Measurements from ENCODE around the gene ZNF716.
"Not testable (repeated sequence)": the region's sequence is repeated elsewhere in the genome, so short reads cannot be mapped to it uniquely, and the experiment has no call there.

The ZNF716 gene

DNA sequence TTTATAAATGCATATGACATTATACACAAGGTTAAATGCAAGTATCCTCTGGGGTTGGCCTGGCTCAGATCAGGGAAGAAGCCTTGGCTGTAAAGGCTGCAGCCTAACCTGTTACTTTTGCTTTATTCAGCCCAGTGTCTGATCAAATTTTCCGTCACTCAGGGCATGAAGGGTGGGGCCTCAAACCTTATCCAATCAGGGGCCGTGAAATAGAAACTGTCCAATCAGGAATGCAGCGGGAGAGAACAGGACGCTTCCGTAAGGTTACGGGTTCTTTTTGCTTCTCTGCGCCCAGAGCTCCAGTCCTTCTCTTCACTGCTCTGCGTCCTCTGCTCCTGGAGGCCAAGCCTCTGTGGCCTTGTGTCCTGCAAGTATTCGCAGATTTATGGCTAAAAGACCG, at the start of gene ZNF716:
TSS of gene ZNF716 (plus strand) at position 274 of the 400 bp plus-strand sequence. CDS start at position 386, 112 bp downstream.
- no peak for DNase-seq

DNA sequence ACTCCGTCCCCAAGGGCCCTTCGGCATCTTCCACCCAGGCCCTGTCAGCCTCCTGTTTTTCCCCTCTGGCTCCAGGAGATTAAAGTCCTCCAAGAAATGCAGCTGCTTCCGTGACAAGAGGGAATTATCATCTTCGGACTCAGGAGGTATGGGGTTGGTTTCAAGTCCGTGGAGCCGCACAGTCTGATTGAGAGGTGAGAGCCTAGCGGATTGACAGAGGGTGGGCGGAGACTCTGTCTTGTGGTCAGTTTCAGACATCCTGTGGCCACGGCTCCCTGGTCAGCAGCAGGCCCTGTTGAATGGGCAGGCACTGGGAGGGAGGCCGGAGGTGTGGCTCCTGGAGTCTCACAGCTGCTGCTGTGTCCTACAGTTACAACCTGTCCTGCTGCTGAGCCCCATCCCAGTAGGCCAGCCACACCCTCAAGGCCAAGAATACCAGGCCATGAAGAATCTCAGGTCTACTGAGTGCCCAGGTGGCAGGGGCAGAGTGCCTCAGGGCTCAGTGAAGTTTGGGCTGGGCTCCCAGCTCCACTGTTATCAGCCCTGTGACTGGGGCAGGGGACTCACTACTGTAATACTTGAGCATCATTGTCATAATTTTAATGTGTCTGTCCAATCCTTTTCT, 49.3 kb upstream of the ZNF716 start:
- DNase-seq = no peak

GRCh38 chr7:57403051-57403450, 46.9 kb upstream of the ZNF716 start:
- not testable (repeated sequence) for DNase-seq

GRCh38 chr7:57403601-57404342, 46.2 kb upstream of the ZNF716 start:
- DNase-seq = no peak

- DNase-seq = no peak
Measured at GRCh38 chr7:57404343-57404966, 45.5 kb upstream of the ZNF716 start.

DNA sequence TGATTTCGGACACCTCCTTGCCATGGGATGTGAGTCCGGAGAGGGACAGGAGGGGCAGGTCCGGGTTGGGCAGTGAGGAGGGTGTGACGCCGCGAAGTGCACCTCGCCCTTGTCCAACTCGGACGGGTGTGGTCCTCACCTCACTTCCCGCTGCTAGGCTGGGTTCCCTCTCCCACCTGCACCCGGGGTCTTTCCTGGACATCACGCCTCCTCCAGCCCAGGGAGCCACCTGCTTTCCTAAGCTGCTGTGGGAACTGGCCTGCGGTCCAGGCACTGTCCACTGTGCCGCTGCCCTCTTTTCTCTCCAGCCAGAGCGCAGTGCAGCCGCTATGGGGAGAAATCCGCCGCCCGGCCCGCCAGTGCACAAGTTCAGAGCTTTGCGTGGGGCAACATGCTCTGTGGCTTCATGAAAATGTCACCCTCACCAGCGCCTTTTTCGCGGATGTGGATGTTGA, 45.0 kb upstream of the ZNF716 start:
- no peak for DNase-seq

DNA sequence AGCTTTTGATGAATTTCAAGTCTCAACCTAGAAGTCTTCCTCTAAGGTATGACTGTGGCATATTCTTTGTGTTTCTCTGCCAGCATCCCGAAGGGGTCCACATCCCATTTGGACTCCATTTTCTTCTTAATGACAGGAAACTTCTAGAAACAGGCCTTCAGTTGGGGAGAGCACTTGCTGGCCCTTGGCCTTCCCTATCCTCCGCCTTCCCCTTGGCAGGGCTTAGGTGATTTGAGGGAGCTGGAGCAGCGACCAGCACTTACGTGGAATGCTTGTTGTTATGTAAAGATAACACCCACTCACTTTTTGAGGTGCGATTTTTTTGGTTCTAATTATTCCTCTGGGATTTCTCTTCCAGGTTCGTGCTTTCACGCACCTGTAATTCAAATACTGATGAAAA, 42.9 kb upstream of the ZNF716 start:
- no peak for DNase-seq

- no peak for DNase-seq
Measured at GRCh38 chr7:57412168-57412567, 37.8 kb upstream of the ZNF716 start.

DNA sequence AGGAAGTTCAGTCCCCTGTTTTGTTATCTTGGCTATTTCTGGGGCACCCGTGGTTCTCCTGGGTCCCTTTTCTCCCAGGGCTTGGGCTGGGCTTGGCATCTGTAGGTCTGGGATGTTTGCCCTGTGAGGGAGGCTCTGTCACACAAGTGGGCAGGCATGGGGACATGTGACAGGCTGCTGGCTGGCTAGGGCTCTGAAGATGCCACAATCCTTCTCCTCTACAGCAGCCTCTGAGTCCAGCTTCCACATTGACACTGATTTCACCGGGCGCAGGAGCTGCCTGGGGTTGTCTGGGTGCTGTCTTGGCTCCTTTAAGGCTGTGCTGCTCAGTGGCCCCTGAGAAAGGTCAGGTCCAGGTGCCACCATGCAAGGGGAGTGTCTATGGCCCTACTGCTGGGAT, 37.4 kb upstream of the ZNF716 start:
- DNase-seq = no peak

DNA sequence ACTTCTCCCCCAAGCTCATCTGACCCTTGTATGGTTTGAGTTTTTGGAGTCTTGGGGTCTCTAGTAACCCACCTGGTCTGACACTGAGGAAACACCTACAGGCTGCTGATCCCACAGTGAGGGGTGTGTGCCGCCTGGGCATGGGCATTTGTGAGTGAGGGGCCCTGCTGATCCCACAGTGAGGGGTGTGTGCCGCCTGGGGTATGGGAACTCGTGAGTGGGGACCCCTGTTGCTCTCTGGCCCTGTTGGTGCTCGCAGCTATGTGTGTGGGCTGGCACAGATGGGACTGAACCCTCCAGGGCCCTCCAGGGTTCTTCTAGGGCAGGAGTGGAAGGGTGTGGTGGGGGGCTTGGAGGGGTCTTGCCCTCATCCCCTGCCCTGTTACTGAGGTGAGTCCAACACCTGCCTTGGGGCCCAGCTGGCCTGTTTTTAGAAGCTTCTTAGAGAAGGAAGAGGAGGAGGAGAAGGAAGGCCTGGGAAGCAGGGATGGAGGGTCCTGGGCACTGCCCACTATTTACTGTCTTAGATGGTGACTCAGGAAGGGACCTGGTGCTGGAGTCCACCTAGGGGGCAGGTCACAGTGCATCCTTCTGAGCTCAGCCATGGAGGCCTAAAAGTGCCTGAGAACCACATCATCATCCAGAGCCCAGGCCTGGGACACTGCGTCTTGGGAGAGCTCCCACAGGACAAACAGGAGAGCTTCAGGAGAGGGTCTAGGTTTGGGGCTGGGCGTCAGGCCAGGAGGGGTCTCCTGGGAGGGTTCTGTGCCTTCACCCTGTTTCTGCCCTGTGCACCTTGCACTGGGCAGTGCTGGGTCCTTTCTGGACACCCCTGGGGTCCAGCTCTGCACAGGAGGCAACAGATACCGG, 36.2 kb upstream of the ZNF716 start:
- no peak for DNase-seq

- no peak for DNase-seq
Measured at GRCh38 chr7:57414415-57414814, 35.6 kb upstream of the ZNF716 start.

DNA sequence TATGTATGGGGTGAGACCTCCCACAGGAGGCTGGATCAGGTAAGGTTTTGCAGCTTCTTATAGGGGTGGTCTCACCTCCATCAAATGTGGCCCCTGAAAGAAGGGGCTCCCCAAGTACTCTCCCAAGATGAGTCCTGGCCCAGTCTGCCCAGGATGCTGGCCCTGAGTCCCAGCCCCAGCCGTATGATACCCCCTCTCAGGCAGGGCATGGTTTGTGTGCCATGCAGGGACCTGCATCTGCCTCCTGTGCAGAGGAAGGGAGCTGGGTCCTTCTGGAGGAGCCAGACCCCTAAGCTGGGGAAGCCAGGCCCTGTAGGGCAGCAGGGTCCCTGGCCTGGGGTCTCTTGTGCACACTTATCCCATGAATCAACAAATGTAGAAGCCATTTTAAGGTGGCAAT, 35.1 kb upstream of the ZNF716 start:
- no peak for DNase-seq

DNA sequence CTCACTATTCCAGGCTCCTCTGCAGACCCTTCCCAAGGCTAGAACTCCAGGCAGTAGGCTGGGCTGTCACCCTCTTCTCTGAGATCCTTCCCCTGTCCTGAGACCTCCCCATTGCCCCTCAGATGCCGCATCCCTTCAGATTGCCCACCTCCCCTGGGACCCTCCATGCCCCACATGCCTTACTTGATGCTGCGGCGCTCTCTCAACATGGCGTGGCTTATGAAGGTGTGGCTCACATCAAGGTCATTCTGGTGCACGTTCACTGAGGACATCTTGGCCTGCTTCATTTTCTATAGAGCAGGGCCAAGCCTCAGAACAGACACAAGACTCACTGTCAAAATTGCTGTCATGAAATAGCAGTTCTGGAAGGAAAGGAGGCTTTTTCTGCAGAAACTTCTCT, 34.7 kb upstream of the ZNF716 start:
- DNase-seq = no peak

GRCh38 chr7:57415730-57416129, 34.2 kb upstream of the ZNF716 start:
- no peak for DNase-seq

DNA sequence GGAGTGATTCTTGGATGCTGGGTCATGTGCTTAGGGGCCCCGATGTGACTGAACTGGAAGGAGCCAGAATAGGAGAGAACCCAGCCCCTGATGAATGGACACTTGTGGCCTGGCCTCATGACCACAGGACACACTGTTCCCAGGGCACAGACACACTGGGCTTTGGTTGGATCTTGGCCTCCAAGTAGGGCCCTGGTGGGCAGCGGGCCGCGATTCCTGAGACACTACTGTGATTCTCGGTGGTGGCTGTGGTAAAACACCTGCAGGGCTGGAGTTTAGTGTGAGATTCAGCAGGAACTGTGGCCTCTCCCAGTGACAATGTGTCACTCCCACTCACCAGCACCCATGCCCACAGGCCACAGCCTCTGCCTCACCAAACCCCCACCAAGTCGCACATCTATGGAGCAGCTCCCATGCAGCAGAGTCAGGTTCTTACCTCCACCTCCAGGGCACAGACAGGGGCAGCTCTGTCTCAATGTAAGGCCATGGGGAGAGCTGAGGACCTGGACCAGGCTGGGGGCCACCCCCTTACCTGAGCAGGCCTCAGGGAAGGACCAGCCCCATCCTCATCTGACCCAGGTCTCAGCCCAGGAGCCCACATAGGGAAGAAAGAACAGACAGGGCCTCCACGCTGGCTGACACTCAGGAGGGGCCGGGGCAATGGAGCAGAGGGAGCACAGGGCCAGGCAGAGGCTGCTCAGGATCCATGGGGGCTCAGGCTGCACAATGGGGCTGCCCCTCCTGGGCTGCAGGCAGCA, 33.2 kb upstream of the ZNF716 start:
- DNase-seq = no peak

- DNase-seq = no peak
Measured at GRCh38 chr7:57417736-57418135, 32.2 kb upstream of the ZNF716 start.

GRCh38 chr7:57423768-57424167, 26.2 kb upstream of the ZNF716 start:
- no peak for DNase-seq

DNA sequence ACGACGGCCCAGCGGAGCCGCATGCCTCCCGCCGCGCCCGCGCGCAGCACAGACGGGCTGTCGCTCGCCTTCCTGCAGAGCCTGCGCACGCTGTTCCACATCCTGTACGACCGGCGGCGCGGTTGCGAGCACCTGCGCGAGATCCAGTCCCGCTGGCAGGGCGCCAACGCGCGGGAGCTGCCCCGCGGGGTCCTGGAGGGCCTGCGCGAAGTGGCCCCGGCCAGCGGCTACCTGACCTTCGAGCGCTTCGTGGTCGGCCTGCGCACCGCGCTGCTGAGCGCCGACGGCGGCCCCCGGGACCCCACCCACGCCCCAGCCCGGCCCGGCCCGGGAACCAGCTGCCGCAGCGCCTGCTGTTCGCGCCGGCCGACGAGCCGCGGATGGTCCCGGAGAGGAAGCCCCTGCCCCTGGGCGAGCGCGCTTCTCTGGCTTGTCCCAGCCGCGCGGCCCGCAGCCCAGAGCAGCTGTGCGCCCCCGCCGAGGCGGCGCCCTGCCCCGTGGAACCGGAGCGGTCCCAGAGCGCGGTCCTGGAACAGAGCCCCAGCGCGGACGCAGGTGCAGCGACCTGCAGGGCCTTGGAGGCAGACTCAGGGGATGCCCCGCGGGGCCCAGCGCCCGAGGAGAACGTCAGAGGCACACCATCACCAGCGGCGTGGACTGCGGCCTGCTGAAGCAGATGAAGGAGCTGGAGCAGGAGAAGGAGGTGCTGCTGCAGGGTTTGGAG, 25.3 kb upstream of the ZNF716 start:
- no peak for DNase-seq

DNA sequence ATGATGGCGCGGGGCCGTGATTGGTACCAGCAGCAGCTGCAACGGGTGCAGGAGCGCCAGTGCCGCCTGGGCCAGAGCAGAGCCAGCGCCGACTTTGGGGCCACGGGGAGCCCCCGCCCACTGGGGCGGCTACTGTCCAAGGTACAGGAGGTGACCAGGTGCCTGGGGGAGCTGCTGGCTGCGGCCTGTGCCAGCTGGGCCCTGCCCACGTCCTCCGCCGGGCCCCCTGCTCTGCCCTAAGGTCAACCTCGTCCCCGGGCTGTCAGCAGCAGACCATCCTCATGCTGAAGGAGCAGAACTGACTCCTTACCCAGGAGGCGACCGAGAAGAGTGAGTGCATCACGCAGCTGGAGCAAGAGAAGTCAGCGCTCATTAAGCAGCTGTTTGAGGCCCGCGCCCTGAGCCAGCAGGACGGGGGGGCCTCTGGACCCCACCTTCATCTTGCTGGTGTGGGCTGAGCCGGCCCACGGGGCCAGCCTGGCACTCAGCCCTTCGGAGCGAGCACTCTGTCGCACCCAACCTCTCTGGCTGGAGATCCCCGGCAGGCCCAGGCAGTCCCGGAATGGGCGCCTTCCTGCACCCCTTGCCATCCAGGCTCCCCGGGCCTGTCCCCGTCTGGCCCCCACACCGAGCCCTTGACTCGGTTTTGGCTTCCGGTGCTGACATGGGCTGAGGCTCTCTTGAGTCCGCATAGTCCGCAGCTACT, 24.6 kb upstream of the ZNF716 start:
- DNase-seq = no peak

GRCh38 chr7:57425969-57426628, 23.9 kb upstream of the ZNF716 start:
- DNase-seq = no peak

DNA sequence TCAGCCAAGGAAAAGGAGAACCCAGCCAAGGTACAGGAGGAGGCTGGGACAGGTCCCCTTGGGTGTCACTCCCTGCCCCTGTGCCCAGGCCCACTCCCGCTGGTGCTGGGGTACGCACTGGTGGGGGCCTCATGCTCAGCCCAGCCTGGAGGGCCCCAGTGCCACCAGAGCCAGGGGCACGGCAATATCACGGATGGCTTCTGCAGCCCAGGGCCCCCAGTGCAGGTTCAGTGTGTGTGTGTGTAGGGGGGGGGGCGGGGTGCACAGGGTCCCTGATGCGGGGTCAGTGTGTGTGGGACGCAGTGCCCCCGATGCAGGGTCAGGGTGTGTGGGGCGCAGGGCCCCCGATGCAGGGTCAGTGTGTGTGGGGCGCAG, 23.4 kb upstream of the ZNF716 start:
- no peak for DNase-seq
